Tibial nerve (tissue), 4 donors: ENCODE results near the gene MRPL9.
"Not testable (repeated sequence)": the region's sequence is repeated elsewhere in the genome, so short reads cannot be mapped to it uniquely, and the experiment has no call there.

ENCODE experiments used
- CTCF ChIP-seq, 5 experiments: fragments of 200-600 bp in 3 of 5; fragments of 450-650 bp in 2 of 5; sonication (generic) in 3 of 5; IDR thresholded peaks; one replicate each; pipeline ENCODE4 v1.5.1; 2016 to 2019; ENCODE audit warnings: antibody characterized with exemption in 5 of 5, mild to moderate bottlenecking in 3 of 5, moderate library complexity in 2 of 5
- EP300 ChIP-seq, 2 donors: sonication (generic); formaldehyde crosslinking; IDR thresholded peaks; one replicate each; pipeline ENCODE4 v1.6.1; 2017; ENCODE audit warnings: antibody characterized with exemption in 2 of 2, mild to moderate bottlenecking in 1 of 2
- POLR2A ChIP-seq, 2 donors: fragments of 450-650 bp; IDR thresholded peaks; one replicate each; pipeline ENCODE4 v1.6.1; 2017; ENCODE audit warnings: antibody characterized with exemption in 2 of 2, mild to moderate bottlenecking in 2 of 2, moderate library complexity in 2 of 2

DNA sequence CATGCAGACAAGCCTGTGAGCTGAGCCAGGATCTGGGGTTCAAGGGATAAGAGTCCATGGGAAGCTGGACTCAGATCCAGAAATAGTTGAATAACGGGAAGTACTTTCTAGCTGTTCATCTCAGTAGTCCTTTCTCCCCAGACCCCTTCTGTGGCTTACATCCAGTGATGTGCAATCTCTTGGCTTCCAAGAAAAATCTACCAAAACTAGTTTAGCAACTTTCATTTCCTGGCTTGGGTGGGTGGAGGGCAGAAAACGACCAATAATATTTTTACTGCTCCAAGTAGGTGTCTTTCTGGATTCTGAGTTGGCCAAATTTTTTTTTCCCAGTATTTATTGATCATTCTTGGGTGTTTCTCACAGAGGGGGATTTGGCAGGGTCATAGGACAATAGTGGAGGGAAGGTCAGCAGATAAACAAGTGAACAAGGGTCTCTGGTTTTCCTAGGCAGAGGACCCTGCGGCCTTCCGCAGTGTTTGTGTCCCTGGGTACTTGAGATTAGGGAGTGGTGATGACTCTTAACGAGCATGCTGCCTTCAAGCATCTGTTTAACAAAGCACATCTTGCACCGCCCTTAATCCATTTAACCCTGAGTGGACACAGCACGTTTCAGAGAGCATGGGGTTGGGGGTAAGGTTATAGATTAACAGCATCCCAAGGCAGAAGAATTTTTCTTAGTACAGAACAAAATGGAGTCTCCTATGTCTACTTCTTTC is 5.2 kb upstream of the MRPL9 start:
- TF ChIP-seq CTCF, POLR2A, EP300 (IDR thresholded peaks at IDR 0.05): not testable (repeated sequence)
